ENCODE measurements around the gene CCSER2.

DNA sequence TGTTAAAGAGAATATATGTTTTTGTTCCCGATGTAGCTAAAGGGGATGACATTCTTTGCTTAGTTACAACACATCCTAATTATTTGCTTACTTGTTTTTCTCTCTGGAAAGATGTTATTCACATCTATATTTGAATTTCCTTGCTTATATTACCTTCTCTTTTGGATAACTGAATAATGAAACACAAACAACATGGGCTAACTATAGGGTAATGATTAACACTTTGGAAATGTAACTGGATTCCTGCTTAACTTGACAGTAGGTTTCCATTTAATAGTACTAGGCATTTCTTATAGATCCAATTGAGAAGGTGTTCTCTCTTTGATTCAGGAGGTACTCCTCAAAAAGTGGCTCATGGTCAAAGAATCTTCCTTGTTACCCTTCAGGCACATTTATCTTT lies 141.1 kb downstream of the CCSER2 start:
- TF ChIP-seq, protein P1, sequence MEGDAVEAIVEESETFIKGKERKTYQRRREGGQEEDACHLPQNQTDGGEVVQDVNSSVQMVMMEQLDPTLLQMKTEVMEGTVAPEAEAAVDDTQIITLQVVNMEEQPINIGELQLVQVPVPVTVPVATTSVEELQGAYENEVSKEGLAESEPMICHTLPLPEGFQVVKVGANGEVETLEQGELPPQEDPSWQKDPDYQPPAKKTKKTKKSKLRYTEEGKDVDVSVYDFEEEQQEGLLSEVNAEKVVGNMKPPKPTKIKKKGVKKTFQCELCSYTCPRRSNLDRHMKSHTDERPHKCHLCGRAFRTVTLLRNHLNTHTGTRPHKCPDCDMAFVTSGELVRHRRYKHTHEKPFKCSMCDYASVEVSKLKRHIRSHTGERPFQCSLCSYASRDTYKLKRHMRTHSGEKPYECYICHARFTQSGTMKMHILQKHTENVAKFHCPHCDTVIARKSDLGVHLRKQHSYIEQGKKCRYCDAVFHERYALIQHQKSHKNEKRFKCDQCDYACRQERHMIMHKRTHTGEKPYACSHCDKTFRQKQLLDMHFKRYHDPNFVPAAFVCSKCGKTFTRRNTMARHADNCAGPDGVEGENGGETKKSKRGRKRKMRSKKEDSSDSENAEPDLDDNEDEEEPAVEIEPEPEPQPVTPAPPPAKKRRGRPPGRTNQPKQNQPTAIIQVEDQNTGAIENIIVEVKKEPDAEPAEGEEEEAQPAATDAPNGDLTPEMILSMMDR (conservative IDR thresholded peaks at IDR 0.05; ENCODE audit: low read depth, low read length), result no peak
- no peak for TF ChIP-seq EZH2 (IDR thresholded peaks at IDR 0.05; ENCODE audit: borderline replicate concordance, low read depth, low read length, poor library complexity, severe bottlenecking)

Data from A673 (cell line).